HCT116 (cell line): Measurements from ENCODE around the gene IQSEC3. TPM values are rescaled to one million over a fixed set of nuclear protein-coding genes. Genes with fewer than 3 reads are reported as not detected.

ENCODE experiments used
- ATAC-seq: fragments of 200-7000 bp; cut with Tn5 transposase; 2 replicates; pipeline ENCODE4 v1.9.1; 2020; ENCODE audit warnings: mild to moderate bottlenecking, moderate library complexity
- BruUV-seq: library from RNA; stranded (reverse); fragments of 400-500 nt; replicated peaks from 2 replicates; lab custom pipeline; 2021; lab: Mats Ljungman, UMichigan
- CTCF ChIA-PET: fragments of 300-600 bp; sonication (Branson Sonifier 250); formaldehyde crosslinking; loops from one replicate; lab custom pipeline; 2021; ENCODE audit warnings: antibody characterized with exemption; lab: Charles Lee
- POLR2A ChIA-PET: fragments of 300-600, 350-600 bp; sonication (Branson Sonifier 250); formaldehyde crosslinking; loops from one replicate; lab custom pipeline; 2021; ENCODE audit warnings: antibody characterized with exemption; lab: Charles Lee
- RAD21 ChIA-PET, 2 experiments: fragments of 300-600 bp; sonication (Branson Sonifier 250); formaldehyde crosslinking; loops; one replicate each; lab custom pipeline; 2023; ENCODE audit warnings: low total read pairs in 2 of 2; ENCODE audit not compliant: uncharacterized antibody in 2 of 2, unreplicated experiment in 2 of 2, low non-redundant PET in 1 of 2; lab: Charles Lee
- DNase-seq: peaks from one replicate; pipeline ENCODE4 v3.0.0-alpha.2; 2010; ENCODE audit warnings: low read depth, low spot score
- H2AFZ ChIP-seq: fragments of 200-600 bp; shearing (Covaris generic), sonication (generic); 2 replicates; pipeline ENCODE4 v1.6.1; 2017; ENCODE audit warnings: low read depth, mixed run types, mixed read lengths, antibody characterized with exemption, low read length; ENCODE audit not compliant: poor library complexity, severe bottlenecking
- H3K27ac ChIP-seq: 2 replicates; pipeline ENCODE4 v1.5.1; 2012; ENCODE audit warnings: low read depth, low read length
- H3K27me3 ChIP-seq: fragments of 200-600 bp; sonication (generic); 2 replicates; pipeline ENCODE4 v1.6.1; 2016; ENCODE audit warnings: mixed run types, low read length, mixed read lengths; ENCODE audit not compliant: insufficient read depth
- H3K36me3 ChIP-seq, 2 experiments: fragments of 200-500 bp in 1 of 2; fragments of 200-600 bp in 1 of 2; sonication (Bioruptor generic) in 1 of 2; sonication (generic) in 1 of 2; 2 replicates each; pipeline versions ENCODE4 v1.5.1 to v1.6.1; 2014 to 2016; ENCODE audit warnings: low read length in 2 of 2, inconsistent platforms in 1 of 2, mixed read lengths in 1 of 2, mixed run types in 1 of 2; ENCODE audit not compliant: insufficient read depth in 2 of 2, control insufficient read depth in 1 of 2
- H3K4me1 ChIP-seq, 2 experiments: fragments of 200-600 bp in 1 of 2; sonication (generic) in 1 of 2; 2 replicates each; pipeline versions ENCODE4 v1.5.1 to v1.6.1; 2012 to 2017; ENCODE audit warnings: low read length in 2 of 2, inconsistent platforms in 1 of 2, mild to moderate bottlenecking in 1 of 2, mixed read lengths in 1 of 2, mixed run types in 1 of 2, moderate library complexity in 1 of 2; ENCODE audit not compliant: insufficient read depth in 2 of 2, control insufficient read depth in 1 of 2
- H3K4me2 ChIP-seq: fragments of 200-600 bp; sonication (generic); 2 replicates; pipeline ENCODE4 v1.6.1; 2017; ENCODE audit warnings: mixed run types, low read length, mixed read lengths
- H3K4me3 ChIP-seq, 2 experiments: fragments of 200-600 bp in 1 of 2; sonication (generic) in 1 of 2; replicated peaks in 1 of 2; 2 replicates each; pipeline ENCODE4 v1.5.1; 2011 to 2016; ENCODE audit warnings: low read length in 2 of 2, control low read depth in 1 of 2, low read depth in 1 of 2, mild to moderate bottlenecking in 1 of 2, mixed read lengths in 1 of 2, mixed run types in 1 of 2
- H3K79me2 ChIP-seq: fragments of 200-600 bp; sonication (generic); 2 replicates; pipeline ENCODE4 v1.6.1; 2017; ENCODE audit warnings: mild to moderate bottlenecking, mixed run types, low read length, moderate library complexity, mixed read lengths; ENCODE audit not compliant: insufficient read depth
- H3K9ac ChIP-seq: fragments of 200-600 bp; sonication (generic); 2 replicates; pipeline ENCODE4 v1.6.1; 2016; ENCODE audit warnings: low read length, mixed read lengths
- H3K9me2 ChIP-seq: fragments of 200-600 bp; sonication (generic), shearing (Covaris generic); 2 replicates; pipeline ENCODE4 v1.6.1; 2017; ENCODE audit warnings: mixed run types, mild to moderate bottlenecking, moderate library complexity; ENCODE audit not compliant: insufficient read depth
- H3K9me3 ChIP-seq, 2 experiments: fragments of 200-500 bp in 1 of 2; fragments of 200-600 bp in 1 of 2; sonication (Bioruptor generic) in 1 of 2; sonication (generic) in 1 of 2; 2 replicates each; pipeline ENCODE4 v1.6.1; 2014 to 2017; ENCODE audit warnings: low read length in 2 of 2, mixed read lengths in 2 of 2, inconsistent platforms in 1 of 2, low read depth in 1 of 2, mild to moderate bottlenecking in 1 of 2, mixed run types in 1 of 2, moderate library complexity in 1 of 2; ENCODE audit not compliant: control insufficient read depth in 1 of 2, insufficient read depth in 1 of 2
- H4K20me1 ChIP-seq: fragments of 200-600 bp; sonication (generic), shearing (Covaris generic); 2 replicates; pipeline ENCODE4 v1.6.1; 2017; ENCODE audit warnings: mixed run types, mild to moderate bottlenecking, moderate library complexity; ENCODE audit not compliant: insufficient read depth
- POLR2AphosphoS5 ChIP-seq: IDR thresholded peaks from 2 replicates; pipeline ENCODE4 v1.6.1; 2011; ENCODE audit warnings: mild to moderate bottlenecking, low read depth, low read length, moderate library complexity
- ZFX ChIP-seq: fragments of 450-650 bp; IDR thresholded peaks from 2 replicates; pipeline ENCODE4 v1.6.1; 2017
- intact Hi-C: fragments of 100-400 bp; cut with micrococcal nuclease; formaldehyde crosslinking; loops from 2 replicates; pipeline ENCODE4 v1.10.0; 2022
- total RNA-seq: library from RNA; stranded (reverse); gene quantifications from one replicate; pipeline ENCODE4 v1.2.1, GENCODE V29; 2021; ENCODE audit not compliant: unreplicated experiment
- TF ChIP-seq, protein P1 (sequence below), 3 experiments: fragments of 200-600 bp in 1 of 3; sonication (generic) in 1 of 3; IDR thresholded peaks in 2 of 3; conservative IDR thresholded peaks in 1 of 3; 2 replicates each; pipeline ENCODE4 v1.5.1; 2012 to 2017; ENCODE audit warnings: low read depth in 2 of 3, low read length in 2 of 3, antibody characterized with exemption in 1 of 3, borderline replicate concordance in 1 of 3, control low read depth in 1 of 3, mild to moderate bottlenecking in 1 of 3, mixed read lengths in 1 of 3, mixed run types in 1 of 3, moderate library complexity in 1 of 3; ENCODE audit not compliant: insufficient read depth in 1 of 3
- TF ChIP-seq, protein P2 (sequence below): IDR thresholded peaks from 2 replicates; pipeline ENCODE4 v1.6.1; 2012
- TF ChIP-seq, protein P3 (sequence below): IDR thresholded peaks from 2 replicates; pipeline ENCODE4 v1.6.1; 2012

The IQSEC3 gene
- total RNA-seq, 1 experiment from 2014 or later: not detected

DNA sequence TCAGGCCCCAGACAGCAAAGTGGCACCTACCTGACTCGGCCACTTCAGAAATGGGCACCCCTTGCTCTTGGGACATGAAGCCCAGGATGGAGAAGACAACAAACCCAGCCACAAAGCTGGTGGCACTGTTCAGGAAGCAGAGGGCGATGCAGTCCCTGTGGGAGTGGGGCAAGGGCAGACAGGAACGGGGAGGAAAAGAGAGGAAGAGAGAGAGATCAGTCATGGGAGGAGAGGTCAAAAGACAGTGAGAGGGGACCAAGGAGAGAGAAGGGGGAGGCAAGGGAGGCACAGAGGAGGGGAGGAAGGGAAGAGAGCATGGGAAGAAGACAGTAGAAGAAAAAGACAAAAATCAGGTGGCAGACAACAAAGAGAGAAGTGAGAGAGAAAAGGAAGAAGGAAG is 130.8 kb downstream of the IQSEC3 start:
- H3K4me3 ChIP-seq: no peak overlapping the region
- ChIA-PET RAD21 (no interaction called here), CTCF (no interaction called here), POLR2A (no interaction called here)
- no peaks in the 10 kb centered on the region for H3K36me3 ChIP-seq
- H3K4me2 ChIP-seq: no peak overlapping the region
- ATAC-seq: no peak
- H3K27ac ChIP-seq: no peak overlapping the region
- H3K79me2 ChIP-seq: no peaks in the 10 kb centered on the region
- no peaks in the 10 kb centered on the region for H3K9me3 ChIP-seq
- intact Hi-C loops: no loop called here
- no peaks in the 10 kb centered on the region for H4K20me1 ChIP-seq
- no peaks in the 10 kb centered on the region for H3K4me1 ChIP-seq
- no TSS peak for BruUV-seq
- no peaks in the 10 kb centered on the region for H3K9me2 ChIP-seq
- no peak for TF ChIP-seq ZFX
- TF ChIP-seq, protein P1, sequence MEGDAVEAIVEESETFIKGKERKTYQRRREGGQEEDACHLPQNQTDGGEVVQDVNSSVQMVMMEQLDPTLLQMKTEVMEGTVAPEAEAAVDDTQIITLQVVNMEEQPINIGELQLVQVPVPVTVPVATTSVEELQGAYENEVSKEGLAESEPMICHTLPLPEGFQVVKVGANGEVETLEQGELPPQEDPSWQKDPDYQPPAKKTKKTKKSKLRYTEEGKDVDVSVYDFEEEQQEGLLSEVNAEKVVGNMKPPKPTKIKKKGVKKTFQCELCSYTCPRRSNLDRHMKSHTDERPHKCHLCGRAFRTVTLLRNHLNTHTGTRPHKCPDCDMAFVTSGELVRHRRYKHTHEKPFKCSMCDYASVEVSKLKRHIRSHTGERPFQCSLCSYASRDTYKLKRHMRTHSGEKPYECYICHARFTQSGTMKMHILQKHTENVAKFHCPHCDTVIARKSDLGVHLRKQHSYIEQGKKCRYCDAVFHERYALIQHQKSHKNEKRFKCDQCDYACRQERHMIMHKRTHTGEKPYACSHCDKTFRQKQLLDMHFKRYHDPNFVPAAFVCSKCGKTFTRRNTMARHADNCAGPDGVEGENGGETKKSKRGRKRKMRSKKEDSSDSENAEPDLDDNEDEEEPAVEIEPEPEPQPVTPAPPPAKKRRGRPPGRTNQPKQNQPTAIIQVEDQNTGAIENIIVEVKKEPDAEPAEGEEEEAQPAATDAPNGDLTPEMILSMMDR (IDR thresholded peaks at IDR 0.05 in 2 of 3, conservative IDR thresholded peaks at IDR 0.05 in 1 of 3; ENCODE audit: borderline replicate concordance in 1 of 3, insufficient read depth in 1 of 3, low read depth in 2 of 3, low read length in 2 of 3): no peak
- no peak for TF ChIP-seq POLR2AphosphoS5
- TF ChIP-seq, protein P2, sequence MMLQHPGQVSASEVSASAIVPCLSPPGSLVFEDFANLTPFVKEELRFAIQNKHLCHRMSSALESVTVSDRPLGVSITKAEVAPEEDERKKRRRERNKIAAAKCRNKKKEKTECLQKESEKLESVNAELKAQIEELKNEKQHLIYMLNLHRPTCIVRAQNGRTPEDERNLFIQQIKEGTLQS: no peak
- H3K27me3 ChIP-seq: peaks cover 6% of the 10 kb centered on the region; the same call in 1 of the 2 replicates
- H3K9ac ChIP-seq: no peak overlapping the region
- no peak for DNase-seq
- H2AFZ ChIP-seq: no peak overlapping the region

DNA sequence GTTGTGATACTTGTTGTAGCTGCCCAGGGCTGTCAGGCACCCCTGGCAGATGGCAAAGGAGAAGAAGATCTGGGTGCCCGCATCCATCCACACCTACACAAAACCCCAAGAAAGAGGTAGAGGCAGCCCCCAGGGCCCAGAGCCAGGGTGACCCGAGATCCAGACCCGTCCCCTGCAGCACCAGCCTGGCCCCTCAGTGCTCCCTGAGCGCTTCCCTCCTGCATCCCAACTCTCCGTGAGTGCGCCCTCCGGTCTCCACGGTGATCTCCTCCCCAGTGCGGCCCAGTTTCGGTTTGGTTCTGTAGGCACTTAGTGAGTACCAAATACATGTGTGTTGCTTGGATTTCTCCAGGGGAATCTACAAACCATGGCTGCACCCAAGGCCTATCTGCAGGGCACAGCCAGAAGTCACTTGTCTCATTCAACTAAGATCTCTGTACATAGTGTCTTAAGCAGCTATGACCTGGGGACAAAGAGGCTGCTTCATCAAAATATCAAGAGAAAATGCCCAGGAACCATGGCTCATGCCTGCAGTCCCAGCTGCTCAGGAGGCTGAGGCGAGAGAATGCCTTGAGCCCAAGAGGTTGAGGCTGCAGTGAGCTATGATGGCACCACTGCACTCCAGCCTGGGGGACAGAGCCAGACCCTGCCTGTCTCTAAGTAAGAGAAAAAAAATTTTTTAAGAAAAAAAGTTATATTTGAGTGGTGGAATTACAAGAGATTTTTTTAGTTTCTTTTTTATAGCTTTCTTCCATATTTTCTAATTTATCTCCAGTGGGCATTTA is 131.5 kb downstream of the IQSEC3 start:
- CTCF ChIA-PET: no interaction called here
- no TSS peak for BruUV-seq
- TF ChIP-seq, protein P3, sequence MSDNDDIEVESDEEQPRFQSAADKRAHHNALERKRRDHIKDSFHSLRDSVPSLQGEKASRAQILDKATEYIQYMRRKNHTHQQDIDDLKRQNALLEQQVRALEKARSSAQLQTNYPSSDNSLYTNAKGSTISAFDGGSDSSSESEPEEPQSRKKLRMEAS: no peak

More for the DNA sequence above, 131.5 kb downstream of the IQSEC3 start:
- no peaks in the 10 kb centered on the region for H4K20me1 ChIP-seq
- H3K27me3 ChIP-seq: peaks cover 6% of the 10 kb centered on the region; the same call in 1 of the 2 replicates
- intact Hi-C loops: no loop called here
- H3K27ac ChIP-seq: no peak overlapping the region
- H2AFZ ChIP-seq: no peak overlapping the region
- H3K79me2 ChIP-seq: no peaks in the 10 kb centered on the region
- H3K9ac ChIP-seq: no peak overlapping the region
- H3K4me2 ChIP-seq: no peak overlapping the region
- H3K4me1 ChIP-seq: no peaks in the 10 kb centered on the region; a peak in 1 of 4 replicates
- ChIA-PET RAD21 (no interaction called here), POLR2A (no interaction called here)
- H3K9me2 ChIP-seq: no peaks in the 10 kb centered on the region
- no peak overlapping the region for H3K4me3 ChIP-seq
- H3K9me3 ChIP-seq: no peaks in the 10 kb centered on the region
- DNase-seq (no peak), ATAC-seq (no peak)
- no peaks in the 10 kb centered on the region for H3K36me3 ChIP-seq
